ENCODE measurements around the gene MOB3B. TPM values are rescaled to one million over a fixed set of nuclear protein-coding genes. Genes with fewer than 3 reads are reported as not detected.

The MOB3B gene
- total RNA-seq, 3 donors from 2014 or later (not counting 1 experiment from before 2014, with no cell fraction given): 0.23 to 0.30 (median 0.28) TPM

DNA sequence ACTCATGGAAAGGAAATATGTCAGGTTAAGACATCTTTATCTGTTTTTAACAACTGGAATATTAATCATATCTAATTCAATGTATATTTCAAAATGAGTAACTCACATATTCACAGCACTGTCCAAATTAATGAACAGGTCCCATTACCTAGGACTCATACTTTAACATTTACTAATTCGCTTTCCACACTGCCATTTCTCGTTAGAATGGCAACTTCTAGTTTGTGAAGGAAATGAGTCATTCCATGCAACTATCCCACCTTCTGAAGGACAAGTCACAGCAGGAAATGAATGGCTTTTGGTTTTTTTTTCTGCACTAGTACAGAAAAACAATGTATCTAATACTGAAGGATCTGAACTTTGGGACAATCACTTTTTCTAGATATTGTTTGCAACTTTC lies 30.2 kb downstream of the MOB3B start:
- Histone ChIP-seq H3K4me3 (ENCODE audit: low read length) (no peak overlapping the region), H3K36me3 (ENCODE audit: control insufficient read depth, insufficient read depth, low read length) (no peaks in the 10 kb centered on the region), H3K4me1 (ENCODE audit: control insufficient read depth, insufficient read depth, low read length) (no peaks in the 10 kb centered on the region), H3K27ac (ENCODE audit: low read length) (no peak overlapping the region), H3K9me3 (ENCODE audit: control insufficient read depth, insufficient read depth, low read length) (no peaks in the 10 kb centered on the region), H3K27me3 (ENCODE audit: control insufficient read depth, insufficient read depth, low read length) (no peaks in the 10 kb centered on the region)
- Mint-ChIP-seq H3K9me3 (no peaks in the 10 kb centered on the region), H3K27me3 (ENCODE audit: low read depth in 2 of 2) (no peaks in the 10 kb centered on the region), H3K4me1 (no peaks in the 10 kb centered on the region), H3K4me3 (no peak overlapping the region), H3K27ac (no peak overlapping the region), H3K36me3 (no peaks in the 10 kb centered on the region)
- no peak for DNase-seq
- TF ChIP-seq, protein P1, sequence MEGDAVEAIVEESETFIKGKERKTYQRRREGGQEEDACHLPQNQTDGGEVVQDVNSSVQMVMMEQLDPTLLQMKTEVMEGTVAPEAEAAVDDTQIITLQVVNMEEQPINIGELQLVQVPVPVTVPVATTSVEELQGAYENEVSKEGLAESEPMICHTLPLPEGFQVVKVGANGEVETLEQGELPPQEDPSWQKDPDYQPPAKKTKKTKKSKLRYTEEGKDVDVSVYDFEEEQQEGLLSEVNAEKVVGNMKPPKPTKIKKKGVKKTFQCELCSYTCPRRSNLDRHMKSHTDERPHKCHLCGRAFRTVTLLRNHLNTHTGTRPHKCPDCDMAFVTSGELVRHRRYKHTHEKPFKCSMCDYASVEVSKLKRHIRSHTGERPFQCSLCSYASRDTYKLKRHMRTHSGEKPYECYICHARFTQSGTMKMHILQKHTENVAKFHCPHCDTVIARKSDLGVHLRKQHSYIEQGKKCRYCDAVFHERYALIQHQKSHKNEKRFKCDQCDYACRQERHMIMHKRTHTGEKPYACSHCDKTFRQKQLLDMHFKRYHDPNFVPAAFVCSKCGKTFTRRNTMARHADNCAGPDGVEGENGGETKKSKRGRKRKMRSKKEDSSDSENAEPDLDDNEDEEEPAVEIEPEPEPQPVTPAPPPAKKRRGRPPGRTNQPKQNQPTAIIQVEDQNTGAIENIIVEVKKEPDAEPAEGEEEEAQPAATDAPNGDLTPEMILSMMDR (IDR thresholded peaks at IDR 0.05): no peak
- ATAC-seq: no peak
- intact Hi-C loops (cut with micrococcal nuclease): no loop called here
- WGBS (ENCODE audit: insufficient coverage): 48% methylated on average over 2 of the region's 2 CpGs

DNA sequence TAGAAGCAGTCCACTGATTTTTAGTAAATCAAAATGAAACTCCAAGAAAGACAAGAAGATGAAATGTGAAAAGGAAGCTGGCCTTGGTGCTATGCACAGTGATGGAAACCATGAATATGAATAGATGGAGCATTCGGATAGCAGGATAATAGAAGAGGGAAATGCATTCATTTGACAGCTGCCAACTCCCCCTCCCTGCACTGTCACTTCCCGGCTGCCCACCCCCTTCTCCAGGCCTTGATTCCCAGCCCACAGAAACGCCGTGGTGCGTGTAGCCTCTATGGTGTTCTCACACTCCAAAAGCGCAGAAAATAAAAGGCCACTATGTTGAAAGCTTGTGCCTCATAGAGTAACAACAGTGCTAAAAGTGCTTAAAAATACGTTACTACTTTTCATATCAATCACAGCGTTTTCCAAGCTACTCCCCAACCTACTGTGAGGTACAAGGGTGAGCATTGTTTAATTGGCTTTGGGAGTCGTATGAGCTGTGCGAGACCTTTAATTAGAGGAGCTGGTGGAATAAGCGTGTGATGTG lies 31.7 kb downstream of the MOB3B start:
- intact Hi-C loops (cut with micrococcal nuclease): no loop called here
- no peak for ATAC-seq
- H3K4me1 Mint-ChIP-seq: no peaks in the 10 kb centered on the region
- Histone ChIP-seq H3K9me3 (ENCODE audit: control insufficient read depth, insufficient read depth, low read length) (no peaks in the 10 kb centered on the region), H3K4me1 (ENCODE audit: control insufficient read depth, insufficient read depth, low read length) (no peaks in the 10 kb centered on the region), H3K27ac (ENCODE audit: low read length) (no peak overlapping the region), H3K4me3 (ENCODE audit: low read length) (no peak overlapping the region), H3K36me3 (ENCODE audit: control insufficient read depth, insufficient read depth, low read length) (no peaks in the 10 kb centered on the region), H3K27me3 (ENCODE audit: control insufficient read depth, insufficient read depth, low read length) (no peaks in the 10 kb centered on the region)
- H3K27ac Mint-ChIP-seq: no peak overlapping the region
- TF ChIP-seq, protein P1 (IDR thresholded peaks at IDR 0.05): no peak
- DNase-seq: no peak
- H3K36me3 Mint-ChIP-seq: no peaks in the 10 kb centered on the region
- no peaks in the 10 kb centered on the region for H3K27me3 Mint-ChIP-seq (ENCODE audit: low read depth in 2 of 2)
- no peaks in the 10 kb centered on the region for H3K9me3 Mint-ChIP-seq
- H3K4me3 Mint-ChIP-seq: no peak overlapping the region
- 96% methylated on average over 8 of the region's 11 CpGs for WGBS (ENCODE audit: insufficient coverage)

DNA sequence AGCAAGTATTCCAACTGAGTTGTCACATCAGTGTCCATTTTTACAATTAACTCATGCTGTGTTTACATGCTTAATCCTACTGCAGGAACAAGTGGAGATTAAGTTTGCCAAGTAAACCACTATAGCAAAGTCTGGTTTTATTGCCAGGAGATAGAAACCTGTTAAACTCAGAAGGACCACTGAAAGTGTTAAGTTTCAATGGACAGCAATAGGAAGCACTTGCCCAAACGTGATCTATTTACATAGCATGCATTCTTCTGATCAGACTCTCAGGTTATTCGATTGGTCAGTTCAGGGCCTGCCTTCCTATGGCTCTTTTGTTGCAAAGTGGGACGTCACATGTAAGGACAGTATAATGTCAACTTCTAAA lies 33.5 kb downstream of the MOB3B start:
- no peak overlapping the region for H3K4me3 ChIP-seq (ENCODE audit: low read length)
- H3K27me3 ChIP-seq (ENCODE audit: control insufficient read depth, insufficient read depth, low read length): no peaks in the 10 kb centered on the region
- H3K9me3 ChIP-seq (ENCODE audit: control insufficient read depth, insufficient read depth, low read length): no peaks in the 10 kb centered on the region
- no peaks in the 10 kb centered on the region for H3K4me1 ChIP-seq (ENCODE audit: control insufficient read depth, insufficient read depth, low read length)
- no peak overlapping the region for H3K27ac ChIP-seq (ENCODE audit: low read length)
- Mint-ChIP-seq H3K27ac (no peak overlapping the region), H3K4me1 (no peaks in the 10 kb centered on the region), H3K4me3 (no peak overlapping the region), H3K27me3 (ENCODE audit: low read depth in 2 of 2) (peaks cover 0 to 3% of the 10 kb centered on the region in 2 donors), H3K9me3 (peaks cover 0 to 2% of the 10 kb centered on the region in 2 donors), H3K36me3 (no peaks in the 10 kb centered on the region)
- WGBS (ENCODE audit: insufficient coverage): 87% methylated on average over 3 of the region's 3 CpGs
- intact Hi-C loops (cut with micrococcal nuclease): no loop called here
- DNase-seq: no peak
- no peak for ATAC-seq
- TF ChIP-seq, protein P1 (IDR thresholded peaks at IDR 0.05): no peak
- H3K36me3 ChIP-seq (ENCODE audit: control insufficient read depth, insufficient read depth, low read length): no peaks in the 10 kb centered on the region

DNA sequence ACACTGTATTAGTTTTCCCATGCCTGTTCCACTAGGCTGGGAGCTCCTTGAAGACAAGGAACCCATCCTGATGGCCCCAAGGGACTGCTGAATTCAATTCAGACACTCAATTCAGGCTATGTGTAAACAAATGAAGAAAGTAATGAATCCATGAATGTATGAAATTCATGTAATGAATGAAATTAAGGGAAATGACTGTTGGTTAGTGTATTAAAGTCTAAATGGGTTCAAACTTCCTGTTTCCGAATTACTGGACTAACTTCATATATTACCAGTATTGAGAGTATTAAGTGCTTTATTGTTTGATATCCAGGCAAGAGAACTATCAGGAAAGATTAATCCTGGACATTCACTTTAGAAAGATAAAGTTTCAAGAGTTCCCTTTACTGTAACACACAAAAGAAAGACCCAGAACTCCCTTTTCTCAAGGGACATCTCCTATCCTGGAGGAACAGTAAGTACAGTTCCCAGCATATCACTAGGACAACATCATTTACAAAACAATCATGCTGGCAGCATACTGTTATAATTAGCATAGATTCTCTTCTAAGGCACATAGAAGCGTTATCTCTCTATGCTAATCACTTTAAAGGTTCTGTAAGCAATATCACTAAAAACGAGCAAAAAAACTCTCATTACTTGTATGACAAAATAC lies 34.0 kb downstream of the MOB3B start:
- Histone ChIP-seq H3K27ac (ENCODE audit: low read length) (no peak overlapping the region), H3K36me3 (ENCODE audit: control insufficient read depth, insufficient read depth, low read length) (no peaks in the 10 kb centered on the region), H3K9me3 (ENCODE audit: control insufficient read depth, insufficient read depth, low read length) (no peaks in the 10 kb centered on the region), H3K27me3 (ENCODE audit: control insufficient read depth, insufficient read depth, low read length) (no peaks in the 10 kb centered on the region), H3K4me3 (ENCODE audit: low read length) (no peak overlapping the region), H3K4me1 (ENCODE audit: control insufficient read depth, insufficient read depth, low read length) (no peaks in the 10 kb centered on the region)
- Mint-ChIP-seq H3K4me3 (no peak overlapping the region), H3K4me1 (no peaks in the 10 kb centered on the region), H3K9me3 (peaks cover 0 to 2% of the 10 kb centered on the region in 2 donors), H3K27me3 (ENCODE audit: low read depth in 2 of 2) (peaks cover 0 to 3% of the 10 kb centered on the region in 2 donors), H3K27ac (no peak overlapping the region), H3K36me3 (no peaks in the 10 kb centered on the region)
- intact Hi-C loops (cut with micrococcal nuclease): no loop called here
- TF ChIP-seq, protein P1 (IDR thresholded peaks at IDR 0.05): no peak
- WGBS (ENCODE audit: insufficient coverage): 94% methylated on average over 2 of the region's 3 CpGs
- DNase-seq: no peak
- no peak for ATAC-seq

Measured in natural killer cell (primary cell).